Stimulated activated CD8-positive, alpha-beta memory T cell treated with anti-CD3 and anti-CD28 coated beads, Interleukin-15, amount 100 ng/mL, for 48 hours (primary cell): ENCODE data around the gene FGF5.
"Not testable (repeated sequence)": the region's sequence is repeated elsewhere in the genome, so short reads cannot be mapped to it uniquely, and the experiment has no call there.

Source experiments
- DNase-seq, 2 donors: peaks; one replicate each; pipeline ENCODE4 v3.0.0-alpha.2; 2020; ENCODE audit warnings: low read depth in 2 of 2

FGF5 gene

DNA sequence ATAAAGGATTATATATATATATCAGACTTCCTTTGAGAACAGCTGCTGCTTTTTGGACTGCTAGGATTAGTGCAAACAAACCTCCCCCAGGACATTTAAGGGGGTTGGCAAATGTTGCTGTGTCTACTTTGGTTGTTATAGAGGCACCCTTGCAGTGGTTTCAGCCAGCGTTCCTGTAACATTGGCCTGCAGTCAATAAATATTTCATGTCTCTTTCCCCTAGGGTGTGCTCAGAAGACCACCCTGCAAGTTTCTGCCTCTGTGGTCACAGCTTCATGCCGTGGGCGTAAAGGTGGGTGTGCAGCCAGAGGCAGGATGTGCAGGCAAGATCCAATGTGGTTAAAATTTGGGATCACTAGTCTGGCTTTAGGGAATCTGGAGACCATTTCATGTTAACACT lies 28.9 kb downstream of the FGF5 start:
- DNase-seq, result no peak

DNA sequence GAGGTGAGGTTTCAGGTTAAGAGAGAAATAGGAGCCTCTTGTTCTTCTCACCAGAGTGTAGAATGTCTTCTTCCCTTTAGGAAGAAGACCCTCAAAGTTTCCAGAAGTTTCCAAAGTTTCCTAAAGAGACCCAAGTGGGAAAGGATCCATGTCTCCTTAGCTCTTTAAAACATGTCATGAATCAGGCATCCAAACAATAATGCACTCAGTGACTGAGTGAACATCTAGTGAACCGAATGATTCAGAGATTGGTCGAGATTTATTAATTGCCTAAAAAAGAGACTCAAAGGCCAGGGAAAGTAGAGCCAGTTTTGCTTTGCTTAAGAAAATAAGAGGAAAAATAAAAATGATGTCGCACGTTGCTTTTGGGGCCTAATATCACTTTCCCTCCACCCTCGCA lies 29.4 kb downstream of the FGF5 start:
- no peak for DNase-seq

- DNase-seq, result no peak
These were observed 35.4 kb downstream of the FGF5 start for GRCh38 chr4:80301884-80302283.

- DNase-seq, result no peak
These were observed 36.3 kb downstream of the FGF5 start for GRCh38 chr4:80302616-80303223.

DNA sequence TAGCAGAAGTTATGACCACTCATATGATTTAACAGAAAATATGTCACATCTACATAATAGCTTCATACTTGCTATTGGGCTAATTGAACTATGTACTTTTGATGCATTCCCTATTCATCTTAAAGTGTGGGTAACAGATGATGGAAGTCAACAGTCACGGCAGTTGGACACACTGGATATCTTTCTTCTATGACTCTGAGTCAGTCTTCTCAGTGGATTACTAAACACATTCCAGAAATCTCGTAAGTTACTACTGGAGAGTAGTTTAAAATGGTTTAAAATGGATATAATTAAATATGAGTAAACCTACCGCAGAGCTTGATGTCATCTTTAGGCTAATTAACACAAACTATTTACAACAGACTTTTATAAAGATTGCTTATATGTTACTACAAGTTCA lies 39.0 kb downstream of the FGF5 start:
- no peak for DNase-seq

GRCh38 chr4:80306260-80306659 lies 39.8 kb downstream of the FGF5 start:
- DNase-seq, result no peak

- DNase-seq, result no peak
These were observed 40.8 kb downstream of the FGF5 start for GRCh38 chr4:80307183-80307735.

DNA sequence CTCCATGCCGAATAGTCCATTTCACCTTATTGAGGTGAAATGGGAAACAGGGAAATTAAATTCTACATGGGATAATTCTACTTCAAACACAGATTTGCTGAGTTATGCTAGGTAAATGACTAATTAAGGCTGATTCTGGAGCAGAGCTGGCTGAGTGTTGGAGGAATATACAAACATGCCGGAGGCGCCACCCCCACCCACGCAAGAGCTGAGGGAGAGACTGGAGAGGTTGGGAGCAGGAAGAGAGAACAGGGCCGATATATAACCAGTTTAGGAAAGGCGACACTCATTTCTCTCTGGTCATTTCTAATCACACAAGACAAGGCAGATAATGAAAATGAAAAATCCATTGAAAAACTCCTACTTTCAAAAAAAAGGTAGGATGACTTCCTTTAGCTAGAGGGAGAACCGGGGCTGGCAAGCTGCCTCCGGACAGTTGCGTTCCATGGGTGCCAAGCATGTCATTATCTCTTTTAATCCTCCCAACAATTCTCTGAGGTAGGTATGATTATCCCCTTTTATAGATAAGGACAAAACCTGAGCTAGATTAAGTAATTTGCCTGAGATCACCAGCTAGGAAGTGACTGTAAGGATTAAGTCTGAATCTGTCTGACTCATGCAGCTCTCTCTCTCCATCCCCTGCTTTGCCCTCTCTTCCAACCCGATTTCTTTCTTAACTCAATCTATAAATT lies 41.5 kb downstream of the FGF5 start:
- DNase-seq, result no peak

- no peak for DNase-seq
These were observed 42.0 kb downstream of the FGF5 start for GRCh38 chr4:80308466-80308822.

DNA sequence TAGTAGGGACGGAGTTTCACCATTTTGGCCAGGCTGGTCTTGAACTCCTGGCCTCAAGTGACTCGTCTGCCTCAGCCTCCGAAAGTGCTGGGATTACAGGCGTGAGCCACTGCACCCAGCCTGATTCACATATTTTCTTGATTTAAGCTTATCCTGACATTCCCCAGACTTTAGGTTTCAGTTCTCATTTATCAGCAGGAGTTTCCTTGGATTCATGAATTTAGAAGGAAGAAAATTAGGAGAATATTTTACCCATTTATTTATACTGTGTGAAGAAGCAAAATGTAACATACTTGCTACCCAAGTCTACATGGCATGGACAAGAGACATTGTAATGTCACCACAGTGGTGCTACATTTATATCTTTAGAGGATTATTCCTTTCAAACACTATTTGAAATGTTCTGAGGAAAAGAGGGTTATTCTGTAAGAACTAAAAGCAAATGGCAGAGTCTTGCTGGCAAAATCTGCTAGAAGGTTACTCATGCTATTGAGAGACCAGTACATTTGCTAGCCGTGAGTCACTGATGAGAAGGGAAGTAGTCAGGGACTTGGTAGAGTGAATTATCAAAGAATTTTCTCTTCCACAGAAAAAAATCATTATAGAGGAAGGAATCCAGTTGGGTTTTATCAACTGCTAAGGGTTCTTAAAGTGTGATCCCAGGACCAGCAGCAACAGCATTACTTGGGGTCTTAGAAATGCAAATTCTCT lies 43.0 kb downstream of the FGF5 start:
- DNase-seq, result no peak

DNA sequence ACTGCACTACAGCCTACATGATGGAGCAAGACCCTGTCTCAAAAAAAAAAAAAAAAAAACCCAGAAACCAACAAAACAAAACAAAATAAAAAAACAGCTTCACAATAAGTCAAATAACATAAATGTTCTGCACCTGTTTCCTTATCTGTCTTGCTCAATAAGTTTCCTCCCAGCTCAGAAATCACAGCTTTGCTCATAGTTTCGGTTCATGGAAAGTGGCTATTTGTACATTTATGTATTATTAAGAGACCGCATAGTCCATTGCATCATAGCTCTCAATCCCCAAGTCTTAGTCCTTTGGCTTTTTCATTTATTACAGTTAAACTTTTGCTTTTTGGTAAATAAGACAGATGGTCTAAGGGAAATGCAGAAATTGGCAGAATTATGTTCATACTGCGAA lies 44.7 kb downstream of the FGF5 start:
- DNase-seq, result no peak

GRCh38 chr4:80312124-80312523 lies 45.7 kb downstream of the FGF5 start:
- DNase-seq, result no peak

GRCh38 chr4:80313627-80314026 lies 47.2 kb downstream of the FGF5 start:
- DNase-seq, result no peak

- not testable (repeated sequence) for DNase-seq
These were observed 49.4 kb downstream of the FGF5 start for GRCh38 chr4:80315848-80316247.

DNA sequence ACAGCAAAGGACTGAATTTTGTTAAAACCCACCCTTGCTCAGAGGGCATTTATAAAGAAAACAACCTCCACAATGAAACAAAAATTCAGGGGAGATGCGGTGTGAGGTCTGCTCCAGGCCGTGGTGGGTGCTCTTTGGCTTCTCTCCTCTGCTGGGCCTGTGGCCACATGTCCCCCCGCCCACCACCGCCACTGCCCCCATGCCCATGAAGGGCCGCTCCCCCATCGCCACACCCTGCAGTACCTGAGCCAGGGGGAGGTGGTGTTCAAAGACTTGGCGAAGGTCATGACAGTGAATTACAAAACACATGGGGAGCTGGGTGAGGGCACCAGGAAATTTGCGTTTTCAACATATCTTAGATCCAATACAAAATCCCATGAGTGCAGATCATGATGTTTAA lies 54.9 kb downstream of the FGF5 start:
- no peak for DNase-seq

DNA sequence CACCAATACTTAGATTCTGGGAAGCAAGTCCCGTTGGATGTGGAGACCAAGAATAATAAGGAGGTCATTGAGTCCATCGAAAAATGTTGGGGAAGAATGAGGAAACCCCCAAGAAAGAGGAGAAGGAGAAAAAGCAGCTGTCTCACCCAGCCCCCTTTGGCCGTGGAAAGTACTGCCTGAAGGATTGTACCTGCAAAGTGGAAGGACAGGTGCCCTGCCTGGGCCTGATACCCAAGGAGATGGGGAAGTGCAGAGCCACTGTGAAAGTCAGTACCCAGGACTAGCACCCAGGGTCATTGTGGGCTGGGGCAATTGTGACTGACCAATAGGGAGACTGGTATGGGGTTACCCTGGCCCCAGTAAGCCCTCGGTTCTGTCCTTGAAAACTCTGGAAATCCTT lies 55.3 kb downstream of the FGF5 start:
- no peak for DNase-seq

DNA sequence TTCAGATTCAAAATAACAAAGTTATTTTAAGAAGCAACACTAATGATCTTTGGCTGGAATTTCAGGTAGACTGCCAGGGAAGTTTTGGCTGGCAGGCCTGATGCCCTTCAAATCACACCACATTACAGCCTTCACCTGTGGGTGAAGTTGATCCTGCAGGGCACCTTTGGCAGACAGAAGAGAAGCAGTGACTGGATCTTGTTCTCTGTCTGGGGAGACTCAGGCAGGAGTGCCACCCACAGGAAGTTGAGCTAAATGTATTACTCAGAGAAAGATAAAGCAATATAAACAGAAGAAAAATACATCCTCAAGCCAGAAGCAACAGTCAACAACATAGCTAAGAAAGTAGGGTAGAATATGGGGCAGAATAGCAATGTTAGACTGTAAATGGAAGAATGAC lies 56.3 kb downstream of the FGF5 start:
- DNase-seq, result no peak

GRCh38 chr4:80324171-80324570 lies 57.7 kb downstream of the FGF5 start:
- no peak for DNase-seq

DNA sequence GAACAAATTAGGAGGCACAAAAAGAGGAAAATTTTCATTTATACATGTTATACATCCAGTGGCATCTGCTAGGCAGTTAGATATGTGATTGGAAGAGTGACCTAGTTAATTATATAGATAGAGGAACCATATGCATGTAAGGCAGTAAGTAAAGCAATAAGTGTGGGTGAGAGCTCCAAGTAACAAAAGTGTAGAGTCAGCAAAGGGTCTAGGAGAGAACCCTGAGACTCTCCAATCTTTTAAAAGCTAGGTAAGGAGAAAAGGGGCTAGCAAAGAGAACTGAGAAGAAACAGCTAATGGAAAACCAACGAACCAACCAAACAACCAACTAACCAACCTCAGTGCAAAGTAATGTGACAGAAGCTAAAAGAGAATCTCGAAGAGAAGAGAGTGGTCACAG lies 65.2 kb downstream of the FGF5 start:
- no peak for DNase-seq

DNA sequence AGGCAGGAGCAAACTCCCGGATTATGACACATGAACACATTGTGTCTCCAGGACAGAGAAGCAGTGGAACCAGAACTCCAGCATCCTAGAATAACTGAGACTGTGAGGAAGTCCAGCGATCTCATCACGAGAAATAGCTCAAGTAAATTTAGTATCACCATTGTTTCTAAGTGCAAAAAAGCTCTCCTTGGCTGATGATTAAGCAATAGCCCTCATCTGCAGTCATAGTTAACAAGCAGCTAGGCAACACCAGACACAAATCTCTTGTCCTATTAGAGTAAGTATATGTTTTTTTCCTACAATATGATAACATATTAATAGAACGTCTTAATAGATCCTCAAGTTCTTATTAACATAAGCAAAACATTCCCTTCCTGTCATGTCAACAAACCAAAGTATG lies 66.7 kb downstream of the FGF5 start:
- DNase-seq, result no peak

DNA sequence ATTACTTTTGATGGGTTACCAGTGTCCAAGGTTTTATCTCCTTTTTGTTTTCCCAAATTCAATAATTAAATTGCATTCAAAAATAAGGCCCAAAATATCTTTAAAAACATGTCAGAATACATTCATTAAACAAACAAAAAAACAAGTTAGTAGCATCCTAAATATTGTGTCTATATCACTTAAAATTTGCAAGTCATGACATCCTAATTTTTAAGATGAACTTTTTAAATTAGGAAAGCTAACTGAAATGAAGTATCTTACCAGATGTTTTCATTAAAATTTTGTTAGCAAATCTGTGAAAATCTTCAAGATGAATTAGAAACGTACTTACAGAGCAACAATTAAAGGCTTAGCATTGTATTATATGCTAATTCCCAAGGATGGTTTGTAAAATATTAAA lies 68.1 kb downstream of the FGF5 start:
- no peak for DNase-seq

DNA sequence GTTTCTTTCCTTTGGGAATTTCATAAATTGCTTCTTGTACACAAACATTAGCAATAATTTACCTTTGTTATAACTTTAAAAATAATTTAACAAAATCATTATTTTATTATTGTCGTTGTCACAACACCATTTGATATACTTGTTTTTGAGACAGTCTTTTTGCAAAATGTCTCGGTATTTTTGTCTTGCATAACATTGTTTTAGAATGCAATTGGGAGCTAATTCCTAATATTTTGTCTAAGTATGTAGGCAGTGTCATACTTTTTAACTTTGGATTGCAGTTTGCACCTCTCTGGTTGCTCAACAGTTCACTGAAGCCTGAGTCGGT lies 68.7 kb downstream of the FGF5 start:
- no peak for DNase-seq
